ENCODE measurements around the gene BMP8B.

GRCh38 chr1:39761016-39761415 is 27.6 kb downstream of the BMP8B start:
- TF ChIP-seq EZH2 (IDR thresholded peaks at IDR 0.05; ENCODE audit: borderline replicate concordance, insufficient read depth, low read depth, low read length, poor library complexity, severe bottlenecking) (no peak), CTCF (IDR thresholded peaks at IDR 0.05) (no peak)

All from B cell (primary cell).